ENCODE data around the gene SEPTIN10.
"Not testable (repeated sequence)": the region's sequence is repeated elsewhere in the genome, so short reads cannot be mapped to it uniquely, and the experiment has no call there.

SEPTIN10 gene

GRCh38 chr2:109645412-109646184 lies 31.8 kb upstream of the SEPTIN10 start:
- Histone ChIP-seq H3K9me3 (ENCODE audit: control insufficient read depth in 1 of 2, low read length in 2 of 2) (no peaks in the 10 kb centered on the region), H3K27ac (ENCODE audit: low read length) (no peak overlapping the region), H3K4me3 (ENCODE audit: low read depth in 1 of 2, low read length in 2 of 2) (no peak overlapping the region)

GRCh38 chr2:109644571-109645275 lies 31.0 kb upstream of the SEPTIN10 start:
- Histone ChIP-seq H3K27ac (ENCODE audit: low read length) (peak overlapping the region; percentile 68), H3K4me1 (ENCODE audit: control insufficient read depth in 1 of 2, insufficient read depth in 2 of 2, low read length in 2 of 2) (peaks cover 4 to 10% of the 10 kb centered on the region in 2 donors), H3K9me3 (ENCODE audit: control insufficient read depth in 1 of 2, low read length in 2 of 2) (no peaks in the 10 kb centered on the region), H3K4me3 (ENCODE audit: low read depth in 1 of 2, low read length in 2 of 2) (peak overlapping the region; percentile 0 to 40), H3K27me3 (ENCODE audit: low read depth, low read length) (no peaks in the 10 kb centered on the region), H3K36me3 (ENCODE audit: control insufficient read depth in 1 of 2, insufficient read depth in 2 of 2, low read length in 2 of 2) (no peaks in the 10 kb centered on the region)

More at GRCh38 chr2:109645412-109646184, 31.8 kb upstream of the SEPTIN10 start:
- Histone ChIP-seq H3K27me3 (ENCODE audit: low read depth, low read length) (no peaks in the 10 kb centered on the region), H3K36me3 (ENCODE audit: control insufficient read depth in 1 of 2, insufficient read depth in 2 of 2, low read length in 2 of 2) (no peaks in the 10 kb centered on the region), H3K4me1 (ENCODE audit: control insufficient read depth in 1 of 2, insufficient read depth in 2 of 2, low read length in 2 of 2) (peaks cover 4 to 10% of the 10 kb centered on the region in 2 donors)

DNA sequence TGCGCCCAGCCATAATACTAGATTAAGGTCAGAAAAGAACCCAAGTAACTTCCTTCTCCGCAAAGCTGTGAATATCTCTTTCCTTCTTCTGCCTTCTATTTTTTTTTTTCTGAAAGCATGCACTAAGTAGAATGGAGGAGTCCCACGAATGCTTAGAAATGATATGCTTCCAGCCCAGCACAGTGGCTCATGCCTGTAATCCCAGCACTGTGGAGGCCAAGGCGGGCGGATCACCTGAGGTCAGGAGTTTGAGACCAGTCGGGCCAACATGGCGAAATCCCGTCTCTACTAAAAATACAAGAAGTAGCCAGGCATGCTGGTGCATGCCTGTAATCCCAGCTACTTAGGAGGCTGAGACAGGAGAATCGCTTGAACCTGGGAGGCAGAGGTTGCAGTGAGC lies 26.2 kb upstream of the SEPTIN10 start:
- peaks cover 4 to 14% of the 10 kb centered on the region in 2 donors for H3K4me1 ChIP-seq (ENCODE audit: control insufficient read depth in 1 of 2, insufficient read depth in 2 of 2, low read length in 2 of 2)
- not testable (repeated sequence) for H3K36me3 ChIP-seq (ENCODE audit: control insufficient read depth in 1 of 2, insufficient read depth in 2 of 2, low read length in 2 of 2); H3K4me3 ChIP-seq (ENCODE audit: low read depth in 1 of 2, low read length in 2 of 2); H3K27ac ChIP-seq (ENCODE audit: low read length); H3K27me3 ChIP-seq (ENCODE audit: low read depth, low read length); H3K9me3 ChIP-seq (ENCODE audit: control insufficient read depth in 1 of 2, low read length in 2 of 2)

- Histone ChIP-seq H3K36me3 (ENCODE audit: control insufficient read depth in 1 of 2, insufficient read depth in 2 of 2, low read length in 2 of 2) (no peaks in the 10 kb centered on the region), H3K4me1 (ENCODE audit: control insufficient read depth in 1 of 2, insufficient read depth in 2 of 2, low read length in 2 of 2) (peaks cover 0 to 4% of the 10 kb centered on the region in 2 donors), H3K27me3 (ENCODE audit: low read depth, low read length) (no peaks in the 10 kb centered on the region), H3K9me3 (ENCODE audit: control insufficient read depth in 1 of 2, low read length in 2 of 2) (no peaks in the 10 kb centered on the region), H3K4me3 (ENCODE audit: low read depth in 1 of 2, low read length in 2 of 2) (no peak overlapping the region), H3K27ac (ENCODE audit: low read length) (no peak overlapping the region)
Measured at GRCh38 chr2:109638795-109639194, 25.0 kb upstream of the SEPTIN10 start.

GRCh38 chr2:109637749-109638570 lies 24.2 kb upstream of the SEPTIN10 start:
- H3K9me3 ChIP-seq (ENCODE audit: control insufficient read depth in 1 of 2, low read length in 2 of 2) = no peaks in the 10 kb centered on the region
- peaks cover 0 to 4% of the 10 kb centered on the region in 2 donors for H3K4me1 ChIP-seq (ENCODE audit: control insufficient read depth in 1 of 2, insufficient read depth in 2 of 2, low read length in 2 of 2)
- no peak overlapping the region for H3K27ac ChIP-seq (ENCODE audit: low read length)
- no peaks in the 10 kb centered on the region for H3K27me3 ChIP-seq (ENCODE audit: low read depth, low read length)
- no peaks in the 10 kb centered on the region for H3K36me3 ChIP-seq (ENCODE audit: control insufficient read depth in 1 of 2, insufficient read depth in 2 of 2, low read length in 2 of 2)
- H3K4me3 ChIP-seq (ENCODE audit: low read depth in 1 of 2, low read length in 2 of 2) = no peak overlapping the region

DNA sequence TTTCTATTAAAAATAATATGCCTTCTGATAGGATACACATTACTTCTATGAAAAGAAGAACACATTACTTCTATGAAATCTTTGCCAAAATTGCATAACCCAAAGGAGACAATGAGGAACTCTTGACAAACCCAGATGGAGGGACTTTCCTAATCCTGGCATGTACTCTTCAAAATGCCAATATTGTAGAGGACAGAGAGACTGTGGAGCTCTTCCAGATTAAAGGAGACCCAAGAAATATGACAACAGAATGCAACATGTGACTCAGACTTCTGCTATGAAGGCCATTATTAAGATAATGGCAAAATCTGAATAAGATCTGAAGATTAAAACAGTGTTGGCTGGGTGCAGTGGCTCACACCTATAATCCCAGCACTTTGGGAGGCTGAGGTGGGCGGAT lies 22.6 kb upstream of the SEPTIN10 start:
- no peaks in the 10 kb centered on the region for H3K9me3 ChIP-seq (ENCODE audit: control insufficient read depth in 1 of 2, low read length in 2 of 2)
- no peak overlapping the region for H3K4me3 ChIP-seq (ENCODE audit: low read depth in 1 of 2, low read length in 2 of 2)
- H3K36me3 ChIP-seq (ENCODE audit: control insufficient read depth in 1 of 2, insufficient read depth in 2 of 2, low read length in 2 of 2) = no peaks in the 10 kb centered on the region
- H3K27me3 ChIP-seq (ENCODE audit: low read depth, low read length) = no peaks in the 10 kb centered on the region
- H3K4me1 ChIP-seq (ENCODE audit: control insufficient read depth in 1 of 2, insufficient read depth in 2 of 2, low read length in 2 of 2) = peaks cover 0 to 4% of the 10 kb centered on the region in 2 donors
- no peak overlapping the region for H3K27ac ChIP-seq (ENCODE audit: low read length)

DNA sequence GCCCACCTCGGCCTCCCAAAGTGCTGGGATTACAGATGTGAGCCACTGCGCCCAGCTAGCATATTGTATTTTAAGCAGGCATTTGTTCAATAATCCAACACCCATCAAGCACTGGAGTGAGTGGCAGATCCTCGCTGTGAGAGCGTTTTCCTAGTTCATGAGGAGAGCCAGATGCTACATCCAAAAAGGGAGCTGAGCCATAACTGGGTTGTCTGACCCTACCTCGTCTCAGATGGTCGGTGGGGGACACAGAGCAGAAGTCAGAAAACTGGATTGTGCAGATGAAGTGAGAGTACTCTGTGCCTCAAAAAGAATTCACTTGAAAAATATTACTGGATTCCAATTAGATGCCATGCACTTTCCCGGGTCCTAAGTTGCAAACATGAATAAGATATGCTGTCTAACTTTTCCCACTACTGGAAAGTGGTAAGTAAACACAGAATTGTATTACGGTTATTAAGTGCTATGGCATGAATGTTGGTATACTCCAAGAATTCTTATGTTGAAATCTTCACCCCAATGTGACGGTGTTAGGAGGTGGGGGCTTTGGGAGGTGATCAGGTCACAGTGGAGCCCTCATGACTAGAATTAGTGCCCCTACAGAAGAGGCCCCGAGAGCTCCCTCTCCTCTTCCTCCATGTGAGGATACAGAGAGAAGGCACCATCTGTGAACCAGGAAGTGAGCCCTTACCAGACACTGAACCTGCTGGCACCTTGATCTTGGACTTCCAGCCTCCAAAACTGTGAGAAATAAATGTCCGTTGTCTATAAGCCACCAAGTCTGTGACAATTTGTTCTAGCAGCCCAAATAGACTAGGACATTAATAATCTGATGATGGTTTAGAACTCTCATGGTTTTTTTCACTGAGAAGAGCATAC lies 21.9 kb upstream of the SEPTIN10 start:
- Histone ChIP-seq H3K27ac (ENCODE audit: low read length) (no peak overlapping the region), H3K4me1 (ENCODE audit: control insufficient read depth in 1 of 2, insufficient read depth in 2 of 2, low read length in 2 of 2) (peaks cover 0 to 4% of the 10 kb centered on the region in 2 donors), H3K36me3 (ENCODE audit: control insufficient read depth in 1 of 2, insufficient read depth in 2 of 2, low read length in 2 of 2) (no peaks in the 10 kb centered on the region), H3K27me3 (ENCODE audit: low read depth, low read length) (no peaks in the 10 kb centered on the region), H3K4me3 (ENCODE audit: low read depth in 1 of 2, low read length in 2 of 2) (no peak overlapping the region), H3K9me3 (ENCODE audit: control insufficient read depth in 1 of 2, low read length in 2 of 2) (no peaks in the 10 kb centered on the region)

GRCh38 chr2:109633284-109633961 lies 19.7 kb upstream of the SEPTIN10 start:
- Histone ChIP-seq H3K4me1 (ENCODE audit: control insufficient read depth in 1 of 2, insufficient read depth in 2 of 2, low read length in 2 of 2) (peaks cover 0 to 1% of the 10 kb centered on the region in 2 donors), H3K27ac (ENCODE audit: low read length) (no peak overlapping the region)

GRCh38 chr2:109632158-109632789 lies 18.5 kb upstream of the SEPTIN10 start:
- Histone ChIP-seq H3K27me3 (ENCODE audit: low read depth, low read length) (no peaks in the 10 kb centered on the region), H3K9me3 (ENCODE audit: control insufficient read depth in 1 of 2, low read length in 2 of 2) (no peaks in the 10 kb centered on the region), H3K4me1 (ENCODE audit: control insufficient read depth in 1 of 2, insufficient read depth in 2 of 2, low read length in 2 of 2) (no peaks in the 10 kb centered on the region), H3K4me3 (ENCODE audit: low read depth in 1 of 2, low read length in 2 of 2) (no peak overlapping the region), H3K36me3 (ENCODE audit: control insufficient read depth in 1 of 2, insufficient read depth in 2 of 2, low read length in 2 of 2) (no peaks in the 10 kb centered on the region), H3K27ac (ENCODE audit: low read length) (no peak overlapping the region)

More at GRCh38 chr2:109633284-109633961, 19.7 kb upstream of the SEPTIN10 start:
- H3K36me3 ChIP-seq (ENCODE audit: control insufficient read depth in 1 of 2, insufficient read depth in 2 of 2, low read length in 2 of 2) = no peaks in the 10 kb centered on the region
- no peaks in the 10 kb centered on the region for H3K9me3 ChIP-seq (ENCODE audit: control insufficient read depth in 1 of 2, low read length in 2 of 2)
- H3K4me3 ChIP-seq (ENCODE audit: low read depth in 1 of 2, low read length in 2 of 2) = no peak overlapping the region
- no peaks in the 10 kb centered on the region for H3K27me3 ChIP-seq (ENCODE audit: low read depth, low read length)

- no peaks in the 10 kb centered on the region for H3K27me3 ChIP-seq (ENCODE audit: low read depth, low read length)
- H3K36me3 ChIP-seq (ENCODE audit: control insufficient read depth in 1 of 2, insufficient read depth in 2 of 2, low read length in 2 of 2) = no peaks in the 10 kb centered on the region
- no peaks in the 10 kb centered on the region for H3K9me3 ChIP-seq (ENCODE audit: control insufficient read depth in 1 of 2, low read length in 2 of 2)
- no peak overlapping the region for H3K27ac ChIP-seq (ENCODE audit: low read length)
- no peak overlapping the region for H3K4me3 ChIP-seq (ENCODE audit: low read depth in 1 of 2, low read length in 2 of 2)
- no peaks in the 10 kb centered on the region for H3K4me1 ChIP-seq (ENCODE audit: control insufficient read depth in 1 of 2, insufficient read depth in 2 of 2, low read length in 2 of 2)
Measured at GRCh38 chr2:109631741-109632140, 18.0 kb upstream of the SEPTIN10 start.

Measured in muscle layer of duodenum (tissue), 2 donors.